Hippocampal formation (tissue), 2 donors: ENCODE measurements around the gene PCDHGA2.
"Not testable (repeated sequence)": the region's sequence is repeated elsewhere in the genome, so short reads cannot be mapped to it uniquely, and the experiment has no call there.

ENCODE experiments used
- DNase-seq, 2 donors: peaks; one replicate each; lab custom pipeline; 2025; lab: John Stamatoyannopoulos, UW

PCDHGA2 gene

GRCh38 chr5:141338538-141339306 lies at the start of gene PCDHGA2:
TSS of gene PCDHGA2 (plus strand) at chr5:141338760.
- DNase-seq = no peak

GRCh38 chr5:141298376-141298775 lies 40.2 kb upstream of the PCDHGA2 start:
- DNase-seq = no peak

- no peak for DNase-seq
Measured at GRCh38 chr5:141303756-141304155, 34.8 kb upstream of the PCDHGA2 start, which contains the start of gene SLC25A2. TSS of gene SLC25A2 (minus strand) at chr5:141304049. CDS start at chr5:141303865, 184 bp downstream.

- no peak for DNase-seq
Measured at GRCh38 chr5:141306630-141307029, 31.9 kb upstream of the PCDHGA2 start.

DNA sequence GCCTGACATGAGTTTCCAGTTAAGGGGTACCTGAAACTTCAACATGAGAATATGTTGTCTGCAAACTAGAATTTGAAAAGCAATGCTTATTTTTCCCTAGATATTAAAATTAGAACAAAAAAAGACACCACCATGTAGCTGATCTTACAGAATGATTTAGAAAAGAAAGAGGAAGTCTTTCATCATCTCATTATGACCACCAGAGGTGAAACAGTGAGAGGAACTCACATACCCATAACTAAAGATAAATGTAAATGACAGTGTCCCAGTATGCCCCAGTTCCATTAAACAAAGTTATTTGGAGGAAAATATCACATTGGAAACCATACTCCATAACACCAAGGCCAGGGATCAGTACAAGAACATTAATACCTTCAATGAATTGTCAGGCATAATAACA lies 24.8 kb upstream of the PCDHGA2 start:
- no peak for DNase-seq

DNA sequence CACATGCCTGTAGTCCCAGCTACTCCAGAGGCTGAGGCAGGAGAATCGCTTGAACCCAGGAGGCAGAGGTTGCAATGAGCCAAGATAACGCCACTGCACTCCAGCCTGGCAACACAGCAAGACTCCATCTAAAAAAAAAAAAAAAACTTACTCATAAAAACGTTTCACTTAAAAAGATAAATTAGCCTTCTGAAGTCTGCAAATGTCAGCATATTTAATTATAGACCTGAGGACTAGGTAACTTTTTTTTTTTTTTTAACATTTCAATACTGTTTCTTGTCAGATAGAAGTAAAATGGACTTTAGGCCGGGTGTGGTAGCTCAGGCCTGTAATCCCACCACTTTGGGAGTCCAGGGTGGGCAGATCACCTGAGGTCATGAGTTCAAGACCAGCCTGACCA lies 21.6 kb upstream of the PCDHGA2 start:
- not testable (repeated sequence) for DNase-seq

DNA sequence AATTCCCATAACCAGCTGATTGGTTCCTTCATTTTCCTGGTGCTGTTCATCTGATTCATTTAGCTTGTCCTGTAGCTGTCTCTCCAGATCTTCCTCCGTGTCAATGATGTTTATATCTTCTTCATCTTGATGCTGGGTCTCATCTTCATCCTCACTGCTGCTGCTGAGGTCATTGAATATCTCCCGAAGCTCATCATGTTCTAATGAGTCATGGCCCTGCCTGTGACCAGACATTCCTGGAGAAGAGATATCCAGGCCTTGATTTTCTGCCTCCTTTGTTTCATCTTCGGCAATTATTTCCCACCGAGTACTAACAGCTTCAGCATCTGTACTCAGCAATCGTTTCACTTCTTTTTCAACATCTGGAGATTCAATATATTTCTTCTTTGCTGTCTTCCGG lies 19.4 kb upstream of the PCDHGA2 start:
- DNase-seq = no peak

DNA sequence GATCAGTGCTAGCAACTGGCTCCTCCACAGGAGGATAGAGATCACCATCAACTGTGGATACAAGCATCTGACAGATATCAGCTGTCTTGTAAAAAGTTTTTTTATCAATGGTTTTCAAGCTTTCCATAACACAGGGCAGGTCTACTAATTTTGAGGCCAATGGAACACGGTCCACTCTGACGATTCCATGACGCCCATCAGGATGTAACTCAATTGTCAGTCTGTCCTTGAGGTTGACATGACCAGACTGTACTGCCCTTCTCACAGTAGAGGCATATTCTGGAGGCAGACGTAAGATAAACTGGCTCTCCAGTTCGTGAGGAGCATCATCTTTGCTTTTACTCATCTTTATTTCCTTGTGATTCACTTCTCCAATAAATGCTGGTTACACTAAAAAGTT lies 18.9 kb upstream of the PCDHGA2 start:
- no peak for DNase-seq

DNA sequence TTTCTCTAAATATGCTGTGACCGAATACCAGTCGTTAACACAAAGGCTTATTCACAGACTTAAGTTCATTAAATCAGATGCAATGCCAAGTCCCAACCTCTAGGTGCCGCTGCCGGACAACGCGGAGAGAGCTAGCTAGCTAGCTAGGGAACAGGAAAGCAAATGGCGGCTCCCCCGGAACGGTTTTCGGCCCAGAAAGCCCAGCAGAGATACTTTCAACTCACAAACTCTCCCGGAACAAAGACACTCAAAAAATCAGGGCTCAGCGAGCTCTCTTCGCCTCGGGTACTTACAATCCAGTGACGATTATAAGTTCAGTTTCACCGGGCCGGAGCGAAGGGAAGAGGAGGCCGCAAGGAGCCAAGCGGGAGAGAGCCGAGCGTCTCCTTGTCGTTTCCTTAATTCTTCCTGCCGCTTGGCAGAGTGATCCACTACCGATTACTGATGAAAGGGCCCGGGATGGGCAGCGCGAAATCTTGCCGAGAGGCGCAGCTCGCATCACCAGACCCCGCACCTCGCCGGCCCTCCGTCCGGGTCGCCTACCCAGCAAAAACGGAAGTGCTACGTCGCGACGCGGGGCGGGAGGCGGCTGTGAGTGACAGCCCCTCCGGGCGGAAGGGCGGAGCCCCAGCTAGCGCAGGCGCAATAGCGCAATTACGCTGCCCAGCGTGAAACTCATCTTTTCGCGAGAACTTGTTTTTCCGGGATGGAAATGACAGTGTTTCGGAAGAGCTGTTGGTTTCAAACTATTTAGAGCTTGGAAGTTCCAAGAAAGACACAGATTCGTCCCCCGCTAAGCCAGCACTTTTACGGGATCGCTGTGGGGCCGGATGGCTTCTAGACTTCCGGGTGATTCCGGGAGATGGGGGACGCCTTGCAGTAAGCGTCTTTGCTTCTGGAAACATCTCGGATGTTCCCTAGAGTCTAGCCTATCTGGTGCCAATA lies 18.1 kb upstream of the PCDHGA2 start, which contains the start of gene TAF7:
TAF7 (minus strand) TSS at position 560 of the 945 bp plus-strand sequence. CDS start 740 bp downstream, outside the sequence.
- peak; percentile 84 to 86 for DNase-seq

DNA sequence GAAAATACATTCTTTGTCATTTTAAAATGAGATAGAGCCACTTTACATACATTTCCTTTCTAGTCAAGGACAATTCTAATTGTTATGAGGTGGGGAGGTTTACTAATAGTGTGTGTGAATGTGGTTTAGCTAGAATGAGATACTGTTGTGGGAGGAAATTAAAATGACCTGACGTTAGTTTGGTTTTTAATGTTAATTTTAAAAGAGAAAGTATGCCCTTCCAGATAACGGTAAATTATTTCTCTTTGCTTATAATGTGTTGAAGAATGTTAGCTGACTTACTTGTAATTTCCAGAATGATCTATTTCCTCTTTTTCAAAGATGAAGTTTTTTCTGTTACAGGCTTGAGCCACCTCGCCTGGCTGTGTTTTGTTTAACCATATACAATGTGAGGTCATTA lies 16.3 kb upstream of the PCDHGA2 start:
- DNase-seq = no peak

DNA sequence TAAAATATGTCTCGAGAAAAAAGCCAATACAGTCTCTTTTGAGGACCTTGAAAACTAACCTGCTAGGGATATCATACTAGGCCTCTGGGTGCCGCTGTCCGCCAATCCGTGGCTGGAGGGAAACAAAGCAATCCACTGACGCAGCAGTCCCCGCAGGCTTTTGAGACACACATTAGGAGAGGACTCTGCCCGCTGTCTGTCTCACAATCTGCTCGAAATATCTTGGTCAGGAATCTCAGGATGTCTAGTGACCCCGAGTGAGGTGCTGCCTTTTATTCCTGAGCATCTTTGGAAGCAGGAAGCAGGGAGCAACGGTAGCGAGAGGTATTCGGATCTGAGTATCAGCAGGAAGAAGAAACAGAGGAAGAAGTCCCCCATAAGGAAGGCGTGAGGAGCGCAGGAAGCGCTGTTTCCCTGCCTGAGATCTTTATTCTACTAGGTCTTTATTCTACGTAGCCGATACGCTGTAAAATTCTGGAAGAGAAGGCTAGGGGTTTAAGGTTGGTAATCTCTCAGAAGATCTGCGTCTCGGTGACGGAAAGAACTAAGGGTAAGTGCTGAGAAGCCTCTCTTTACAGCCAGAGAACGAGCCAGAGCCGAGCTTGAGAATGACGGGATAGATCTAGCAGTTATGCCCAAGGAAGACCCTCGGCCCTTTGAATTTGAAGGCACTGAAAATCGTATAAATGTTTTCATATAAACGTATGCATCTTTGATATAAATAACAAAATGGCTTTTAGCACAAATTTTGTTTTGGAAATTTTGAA lies 12.3 kb upstream of the PCDHGA2 start:
- peak; percentile 57 to 66 for DNase-seq

DNA sequence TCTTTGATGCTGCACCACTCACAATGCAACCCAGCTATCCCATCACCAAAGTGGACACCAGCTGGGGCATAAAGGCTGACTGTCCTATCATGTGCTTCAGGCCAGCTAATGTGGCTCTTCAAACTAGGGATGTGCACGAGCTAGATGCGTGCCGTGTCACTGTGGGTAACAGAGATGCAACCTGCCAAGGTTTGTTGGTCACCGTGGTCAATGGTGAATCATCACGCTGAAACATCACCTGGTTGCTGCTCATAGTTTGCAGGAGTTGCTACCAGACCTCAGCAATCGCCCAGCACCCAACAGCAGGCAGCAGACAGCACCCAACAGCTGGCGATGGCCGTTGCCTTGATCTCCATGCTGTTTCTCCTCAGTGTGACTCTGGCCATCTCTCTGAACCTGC lies 10.3 kb upstream of the PCDHGA2 start:
- no peak for DNase-seq

GRCh38 chr5:141330299-141331080 lies 8.1 kb upstream of the PCDHGA2 start, which contains the start of gene PCDHGA1:
TSS of gene PCDHGA1 (plus strand) at chr5:141330514.
- DNase-seq = no peak

GRCh38 chr5:141332571-141332970 lies 6.0 kb upstream of the PCDHGA2 start:
- not testable (repeated sequence) for DNase-seq

DNA sequence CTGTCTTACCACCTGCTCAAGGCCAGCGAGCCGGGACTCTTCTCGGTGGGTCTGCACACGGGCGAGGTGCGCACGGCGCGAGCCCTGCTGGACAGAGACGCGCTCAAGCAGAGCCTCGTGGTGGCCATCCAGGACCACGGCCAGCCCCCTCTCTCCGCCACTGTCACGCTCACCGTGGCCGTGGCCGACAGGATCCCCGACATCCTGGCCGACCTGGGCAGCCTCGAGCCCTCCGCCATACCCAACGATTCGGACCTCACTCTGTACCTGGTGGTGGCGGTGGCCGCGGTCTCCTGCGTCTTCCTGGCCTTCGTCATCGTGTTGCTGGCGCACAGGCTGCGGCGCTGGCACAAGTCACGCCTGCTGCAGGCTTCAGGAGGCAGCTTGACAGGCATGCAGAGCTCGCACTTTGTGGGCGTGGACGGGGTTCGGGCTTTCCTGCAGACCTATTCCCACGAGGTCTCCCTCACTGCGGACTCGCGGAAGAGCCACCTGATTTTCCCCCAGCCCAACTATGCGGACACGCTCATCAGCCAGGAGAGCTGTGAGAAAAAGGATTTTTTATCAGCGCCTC lies 2.3 kb downstream of the PCDHGA2 start:
- DNase-seq = not testable (repeated sequence)

GRCh38 chr5:141342773-141343172 lies 4.2 kb downstream of the PCDHGA2 start:
- no peak for DNase-seq

DNA sequence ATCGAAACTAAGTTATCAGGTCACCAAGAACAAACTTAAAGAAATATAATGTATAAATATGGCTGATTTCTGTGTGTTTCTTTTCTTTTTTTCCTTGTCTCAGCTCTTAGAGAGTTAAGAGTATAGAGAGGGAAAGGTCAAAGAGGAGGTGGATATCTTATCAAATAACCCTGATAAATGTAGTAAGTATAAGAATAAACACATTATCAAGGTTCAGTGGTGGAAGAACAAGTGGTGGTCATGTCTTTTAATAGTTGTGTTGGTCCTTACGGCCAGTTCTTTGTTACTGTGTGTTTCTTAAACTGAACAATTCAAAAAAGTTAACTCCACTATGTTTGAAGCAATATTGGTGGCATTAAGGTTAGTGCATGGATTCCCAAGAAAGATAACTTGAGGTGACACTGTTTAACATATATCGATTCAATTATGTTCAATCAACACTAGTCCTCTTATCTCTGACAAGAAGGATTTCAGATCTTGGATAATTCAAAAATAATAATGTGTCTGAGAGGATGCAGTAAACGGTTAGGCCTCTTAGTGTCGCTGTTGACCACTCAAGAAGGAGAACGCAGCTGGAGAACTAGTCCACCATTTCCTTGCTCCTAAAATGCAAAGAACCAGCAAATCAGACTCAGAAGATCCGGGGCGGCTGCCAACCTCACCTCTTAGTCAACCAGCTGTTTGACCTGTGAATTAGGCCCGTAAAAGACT lies 4.8 kb downstream of the PCDHGA2 start, which contains the start of gene PCDHGA3:
PCDHGA3 (plus strand) TSS at position 588 of the 711 bp plus-strand sequence. CDS start 205 bp downstream, outside the sequence.
- no peak for DNase-seq

DNA sequence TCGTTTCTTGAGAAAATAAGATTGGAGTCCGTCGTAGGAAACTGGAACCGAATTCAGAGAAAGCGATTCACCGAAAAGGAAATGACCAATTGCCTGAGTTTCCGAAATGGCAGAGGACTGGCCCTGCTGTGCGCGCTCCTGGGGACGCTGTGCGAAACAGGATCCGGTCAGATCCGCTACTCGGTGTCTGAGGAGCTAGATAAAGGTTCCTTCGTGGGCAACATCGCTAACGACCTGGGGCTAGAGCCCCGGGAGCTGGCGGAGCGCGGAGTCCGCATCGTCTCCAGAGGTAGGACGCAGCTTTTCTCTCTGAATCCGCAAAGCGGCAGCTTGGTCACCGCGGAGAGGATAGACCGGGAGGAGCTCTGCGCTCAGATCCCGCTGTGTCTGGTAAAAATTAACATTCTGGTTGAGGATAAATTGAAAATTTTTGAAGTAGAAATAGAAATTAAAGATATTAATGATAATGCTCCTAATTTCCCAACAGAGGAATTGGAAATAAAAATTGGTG lies 5.4 kb downstream of the PCDHGA2 start:
- no peak for DNase-seq

- no peak for DNase-seq
Measured at GRCh38 chr5:141345327-141345726, 6.8 kb downstream of the PCDHGA2 start.
